ENCODE data around the gene IGF1R.

The IGF1R gene

GRCh38 chr15:98648654-98649471 is 524 bp downstream of the IGF1R start:
- DNase-seq: peak; percentile 30

DNA sequence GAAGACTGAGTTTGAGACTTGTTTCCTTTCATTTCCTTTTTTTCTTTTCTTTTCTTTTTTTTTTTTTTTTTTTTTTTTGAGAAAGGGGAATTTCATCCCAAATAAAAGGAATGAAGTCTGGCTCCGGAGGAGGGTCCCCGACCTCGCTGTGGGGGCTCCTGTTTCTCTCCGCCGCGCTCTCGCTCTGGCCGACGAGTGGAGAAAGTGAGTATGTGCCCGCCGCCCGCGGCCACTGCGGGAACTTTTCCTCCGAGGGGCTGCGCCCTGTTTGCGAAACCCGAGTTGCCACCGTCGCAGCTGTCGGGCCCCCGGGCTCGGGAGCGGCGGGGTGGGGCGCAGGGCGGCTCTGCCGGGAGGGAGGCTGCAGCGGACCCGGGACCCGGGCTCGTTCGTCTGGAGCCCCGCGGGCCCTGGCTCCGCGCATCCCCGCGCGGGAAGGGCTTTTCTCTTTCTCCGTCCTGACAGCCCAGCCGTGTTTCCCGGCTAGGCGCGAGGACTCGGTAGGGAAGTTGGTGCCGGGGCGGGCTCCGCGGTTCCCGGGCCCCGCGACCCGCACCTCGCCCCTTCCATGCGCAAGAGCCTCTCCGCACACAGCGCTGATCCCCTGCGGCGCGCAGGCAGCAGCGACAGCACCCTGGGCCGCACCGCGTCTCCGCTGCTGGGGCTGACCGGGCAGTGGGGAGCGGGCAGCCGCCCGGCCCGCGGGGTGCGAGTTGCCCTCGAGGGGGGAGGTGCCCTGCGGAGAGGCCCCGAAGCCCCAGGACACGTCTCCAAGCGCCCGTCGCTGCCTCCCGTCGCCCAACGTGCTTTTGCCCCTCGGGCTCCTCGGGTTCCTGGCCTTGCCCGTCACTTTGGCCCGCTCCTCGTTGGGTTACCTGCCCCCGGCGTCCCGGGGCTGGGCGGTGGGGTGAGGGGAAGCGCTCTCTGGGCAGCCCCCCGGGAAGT is 1.4 kb downstream of the IGF1R start:
- DNase-seq: peak; percentile 36

DNA sequence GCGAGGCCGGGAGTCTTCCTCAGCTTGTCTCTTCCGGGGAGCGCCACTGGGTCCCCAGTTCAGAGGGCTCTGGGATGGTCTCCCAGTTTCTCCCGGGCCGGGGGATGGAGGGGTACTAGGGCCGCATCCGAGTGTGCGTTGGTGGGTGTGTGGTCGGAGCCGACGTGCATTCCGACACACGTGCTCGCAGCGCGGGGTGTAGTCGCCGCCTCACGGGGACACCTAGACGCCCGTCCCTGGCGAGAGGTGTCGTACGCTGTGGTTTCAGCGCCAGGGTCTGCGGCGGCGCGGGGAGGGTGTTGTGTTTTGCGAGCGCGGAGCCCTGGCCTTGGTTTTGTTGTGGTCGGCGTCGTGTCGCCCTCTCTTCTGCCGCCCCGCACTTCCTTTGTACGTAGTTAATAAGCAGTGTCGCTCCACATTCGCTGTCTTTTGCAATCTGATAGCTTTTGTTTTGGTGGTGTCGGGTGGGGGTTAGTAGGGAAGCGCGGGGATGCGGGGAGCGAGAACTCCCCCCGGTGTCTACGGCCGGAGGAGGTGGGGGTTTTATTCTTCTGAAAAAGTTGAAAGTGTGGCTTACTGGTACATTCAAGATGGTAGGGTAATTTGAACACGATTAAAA is 2.2 kb downstream of the IGF1R start:
- DNase-seq: peak; percentile 22

DNA sequence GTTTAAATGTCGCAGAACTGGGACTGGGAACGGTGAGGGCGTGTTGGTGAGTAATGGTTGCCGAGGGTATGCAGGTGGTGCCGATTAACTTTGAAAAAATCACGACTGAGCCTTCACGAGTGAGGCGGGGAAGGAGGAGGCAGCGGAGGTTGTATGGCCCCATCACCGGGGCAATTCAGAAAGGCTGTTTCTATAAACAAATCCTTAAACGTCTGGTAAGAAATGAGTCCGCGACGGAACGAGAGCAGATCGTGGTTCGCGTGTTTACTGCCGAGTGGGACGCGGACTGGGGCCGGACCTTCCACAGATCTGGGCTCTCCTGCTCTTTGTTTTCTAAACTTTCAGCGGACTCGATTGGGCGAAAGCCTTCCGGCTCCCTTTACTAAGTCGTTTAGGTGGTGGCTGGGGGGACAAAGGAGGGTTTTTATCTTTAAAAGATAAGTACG is 2.7 kb downstream of the IGF1R start:
- peak; percentile 7 for DNase-seq

GRCh38 chr15:98651581-98652220 is 3.4 kb downstream of the IGF1R start:
- no peak for DNase-seq

- no peak for DNase-seq
Measured at GRCh38 chr15:98653686-98654085, 5.3 kb downstream of the IGF1R start.

GRCh38 chr15:98654790-98655360 is 6.5 kb downstream of the IGF1R start:
- no peak for DNase-seq

GRCh38 chr15:98655732-98656131 is 7.4 kb downstream of the IGF1R start:
- DNase-seq: no peak

GRCh38 chr15:98657721-98658120 is 9.4 kb downstream of the IGF1R start:
- DNase-seq: no peak

DNA sequence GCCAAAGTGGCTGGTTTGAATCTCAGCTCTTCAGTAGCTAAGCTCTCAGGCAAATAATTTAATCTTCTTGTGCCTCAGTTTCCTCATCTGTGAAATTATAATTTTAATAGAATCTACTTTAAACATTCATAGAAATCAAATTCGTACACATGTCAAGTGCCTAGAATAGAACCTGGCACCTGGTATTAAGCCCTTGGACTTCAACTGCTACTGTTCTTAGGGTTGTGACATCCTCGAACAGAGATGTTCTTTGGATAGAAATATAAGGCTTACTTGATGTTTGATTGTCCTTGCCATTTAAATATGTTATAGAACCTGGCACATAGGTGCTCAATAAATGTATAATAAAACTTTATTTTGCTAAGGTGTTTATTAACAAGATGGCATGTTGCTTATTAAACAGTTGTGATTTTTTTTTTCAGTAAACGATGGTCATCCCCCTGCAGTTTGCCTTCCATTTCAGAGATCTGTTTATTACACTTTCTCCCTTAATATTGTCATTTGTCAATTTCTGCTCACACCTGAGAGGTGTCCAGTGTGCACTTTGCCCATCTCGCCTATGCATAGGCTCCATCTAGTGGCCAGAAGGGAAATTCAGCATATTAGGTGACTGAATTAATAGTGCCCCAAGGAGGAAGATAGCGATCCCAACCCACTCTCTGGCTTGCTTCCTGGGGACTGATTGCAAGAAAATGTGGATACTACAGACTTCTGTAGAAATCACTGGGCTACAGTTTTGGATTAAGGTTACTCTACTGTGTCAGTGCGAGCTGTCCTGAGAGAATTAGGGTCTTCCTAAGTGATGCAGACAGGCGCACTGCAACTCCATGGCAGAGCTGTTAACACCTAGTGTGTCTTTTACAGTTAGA is 10.7 kb downstream of the IGF1R start:
- DNase-seq: peak; percentile 64

- DNase-seq: no peak
Measured at GRCh38 chr15:98660055-98660454, 11.7 kb downstream of the IGF1R start.

DNA sequence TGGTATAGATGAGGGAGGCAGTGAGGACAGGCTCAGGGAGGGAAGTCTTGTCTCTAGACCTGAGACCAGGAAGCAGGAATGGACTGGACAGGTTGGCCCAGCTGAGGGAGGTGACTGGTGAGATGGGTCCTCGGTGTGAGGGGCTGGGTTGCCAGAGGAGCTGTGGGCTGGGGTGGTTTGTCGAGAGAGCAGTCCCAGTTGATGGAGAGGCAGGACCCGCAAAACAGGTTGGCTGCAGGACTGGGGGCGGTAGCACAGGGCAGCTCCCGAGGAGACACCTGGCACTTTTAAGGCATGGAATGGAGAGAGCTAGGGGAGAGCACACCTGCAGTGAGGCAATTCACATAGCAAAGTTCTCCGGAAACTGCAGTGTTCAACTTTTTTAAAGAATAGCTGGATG is 14.7 kb downstream of the IGF1R start:
- DNase-seq: no peak

GRCh38 chr15:98663606-98664005 is 15.3 kb downstream of the IGF1R start:
- DNase-seq: no peak

DNA sequence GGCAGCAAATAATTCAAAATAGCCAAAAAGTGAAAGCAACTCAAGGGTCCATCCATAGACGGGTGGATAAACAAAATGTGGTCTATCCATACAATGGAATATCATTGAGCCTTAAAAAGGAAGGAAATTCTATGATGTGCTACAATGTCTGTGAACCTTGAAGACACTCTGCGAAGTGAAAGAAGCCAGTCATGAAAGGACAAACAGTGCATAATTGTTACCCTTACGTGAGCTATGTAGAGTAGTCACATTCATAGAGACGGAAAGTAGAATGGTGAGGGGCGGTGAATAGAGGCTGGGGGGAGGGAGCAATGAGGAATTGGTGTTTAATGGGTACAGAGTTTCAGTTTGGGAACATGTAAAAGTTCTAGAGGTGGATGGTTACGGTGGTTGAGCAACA is 18.1 kb downstream of the IGF1R start:
- DNase-seq: no peak

DNA sequence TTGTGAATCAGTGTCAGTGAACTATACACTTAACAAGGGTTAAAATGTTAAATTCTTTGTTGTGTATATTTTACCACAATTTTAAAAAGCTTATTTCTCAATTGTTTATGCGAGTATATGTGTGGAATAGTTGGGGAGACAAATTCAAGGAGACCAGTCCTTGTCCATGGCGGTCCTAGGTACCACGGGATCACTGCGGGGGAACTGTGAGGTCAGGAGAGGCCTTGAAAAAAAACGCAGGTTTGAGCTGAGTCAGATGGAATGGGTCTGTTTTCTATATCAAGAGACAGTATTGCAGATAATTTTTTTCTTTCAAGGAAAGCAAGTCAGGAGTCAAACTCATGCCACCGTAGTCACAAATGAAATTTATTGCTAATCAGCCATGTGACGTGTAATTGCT is 18.5 kb downstream of the IGF1R start:
- no peak for DNase-seq

DNA sequence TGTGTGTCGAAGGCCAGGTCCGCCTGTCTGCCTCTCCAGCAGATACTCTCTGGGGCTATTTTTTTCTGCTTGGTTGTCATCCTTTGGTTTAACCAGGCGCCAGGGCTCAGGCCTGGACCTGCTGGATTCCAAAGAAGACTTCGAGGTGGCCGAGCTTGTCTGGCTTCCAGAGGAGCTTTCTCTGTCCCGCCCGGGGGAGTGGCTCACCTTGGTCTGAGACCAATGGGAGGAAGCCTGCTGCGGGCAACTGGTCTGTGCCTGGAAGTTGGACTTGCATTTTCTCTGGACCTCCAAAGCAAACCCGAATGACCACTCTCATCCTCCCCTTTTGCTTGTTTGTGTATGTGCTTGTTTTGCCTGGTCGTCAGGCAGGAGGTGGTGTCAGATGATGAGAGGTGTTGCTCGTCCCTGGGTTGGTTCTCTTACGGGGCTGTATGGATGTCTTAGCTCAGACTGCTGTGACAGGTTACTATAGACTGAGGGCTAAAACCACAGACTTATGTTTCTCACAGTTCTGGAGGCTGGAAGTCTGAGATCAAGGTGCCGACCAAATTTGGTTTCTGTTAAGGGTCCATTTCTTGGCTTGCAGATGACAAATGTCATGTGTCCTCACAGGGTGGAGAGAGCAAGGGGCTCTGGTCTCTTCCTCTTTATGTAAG is 19.3 kb downstream of the IGF1R start:
- DNase-seq: no peak

- peak; percentile 81 for DNase-seq
Measured at GRCh38 chr15:98668566-98669308, 20.4 kb downstream of the IGF1R start.

DNA sequence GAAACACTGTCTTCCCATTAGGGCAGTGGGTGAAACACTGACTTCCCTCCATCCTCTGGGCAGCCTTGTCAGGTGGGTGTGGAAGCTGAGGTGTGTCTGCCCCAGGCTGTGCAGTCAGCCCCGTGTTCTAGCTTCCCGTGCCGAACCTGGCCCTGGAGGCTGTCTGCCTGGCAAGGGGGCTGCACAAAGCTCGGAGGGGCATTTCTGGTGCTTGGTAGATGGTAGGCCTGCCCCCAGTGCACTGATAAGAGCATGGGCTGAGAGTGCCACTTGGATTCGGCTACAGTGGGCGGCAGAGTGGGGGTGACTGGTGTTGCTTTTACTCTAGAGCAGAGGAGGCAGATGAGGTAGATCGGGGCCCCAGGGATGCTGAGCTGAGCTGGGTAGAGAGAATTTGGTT is 21.3 kb downstream of the IGF1R start:
- no peak for DNase-seq

DNA sequence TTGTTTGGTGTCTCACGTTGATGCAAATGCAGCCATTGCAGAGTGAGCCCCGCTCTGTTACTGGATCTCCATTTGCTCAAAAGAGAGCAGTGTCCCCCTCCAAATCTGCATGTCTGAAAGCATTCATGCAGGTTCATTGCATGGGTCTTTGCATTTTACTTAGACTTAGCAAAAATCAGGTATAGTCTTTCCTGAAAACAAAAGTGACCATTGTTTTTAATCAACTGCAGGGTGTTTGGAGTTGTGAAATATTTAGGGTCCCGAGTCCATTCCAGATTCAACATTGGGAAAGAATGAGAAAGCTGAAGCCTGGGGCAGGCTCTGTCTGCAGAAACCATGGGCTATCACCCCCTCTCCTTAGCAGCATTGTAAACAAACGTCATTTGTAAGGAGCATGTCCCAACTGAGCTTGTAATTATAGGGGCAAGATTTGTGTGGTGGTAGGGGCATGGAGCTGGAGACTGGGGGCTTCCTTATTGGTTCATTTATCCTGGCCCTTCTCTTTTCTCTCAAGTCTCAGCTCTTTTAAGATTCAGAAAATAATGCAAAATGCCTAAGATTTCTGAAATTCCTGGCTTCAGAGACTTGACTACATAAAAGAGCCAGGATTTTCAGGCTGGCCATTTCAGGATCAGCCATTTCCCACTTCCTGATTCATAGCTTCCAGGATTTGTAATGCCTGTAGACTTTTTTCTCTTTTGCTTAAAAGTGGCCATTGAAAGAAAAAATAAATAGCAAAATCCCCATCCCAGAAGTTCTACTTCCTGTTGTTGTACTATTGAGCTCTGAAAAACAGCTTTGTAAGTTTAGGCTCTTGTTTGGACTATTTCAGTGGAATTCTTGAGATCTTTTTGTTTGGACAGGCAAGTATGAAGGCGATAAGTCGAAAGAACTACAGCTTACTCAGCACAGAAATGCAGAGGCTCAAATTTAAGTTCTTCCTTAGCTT is 23.0 kb downstream of the IGF1R start:
- DNase-seq: no peak
